ENCODE data around the gene FBP2.

DNA sequence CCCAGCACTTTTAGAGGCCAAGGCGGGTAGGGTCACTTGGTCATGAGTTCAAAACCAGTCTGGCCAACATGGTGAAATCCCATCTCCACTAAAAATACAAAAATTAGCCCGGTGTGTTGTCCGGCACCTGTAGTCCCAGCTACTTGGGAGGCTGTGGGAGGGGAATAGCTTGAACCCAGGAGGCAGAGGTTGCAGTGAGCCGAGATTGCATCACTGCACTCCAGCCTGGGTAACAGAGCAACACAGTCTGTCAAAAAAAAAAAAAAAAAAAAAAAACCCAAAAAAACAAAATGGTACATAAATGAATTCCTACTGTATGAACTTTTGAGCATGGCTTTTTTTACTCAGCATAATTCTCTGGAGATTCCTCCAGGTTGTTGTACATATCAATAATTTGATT lies 76.4 kb downstream of the FBP2 start:
- TF ChIP-seq, protein P1, sequence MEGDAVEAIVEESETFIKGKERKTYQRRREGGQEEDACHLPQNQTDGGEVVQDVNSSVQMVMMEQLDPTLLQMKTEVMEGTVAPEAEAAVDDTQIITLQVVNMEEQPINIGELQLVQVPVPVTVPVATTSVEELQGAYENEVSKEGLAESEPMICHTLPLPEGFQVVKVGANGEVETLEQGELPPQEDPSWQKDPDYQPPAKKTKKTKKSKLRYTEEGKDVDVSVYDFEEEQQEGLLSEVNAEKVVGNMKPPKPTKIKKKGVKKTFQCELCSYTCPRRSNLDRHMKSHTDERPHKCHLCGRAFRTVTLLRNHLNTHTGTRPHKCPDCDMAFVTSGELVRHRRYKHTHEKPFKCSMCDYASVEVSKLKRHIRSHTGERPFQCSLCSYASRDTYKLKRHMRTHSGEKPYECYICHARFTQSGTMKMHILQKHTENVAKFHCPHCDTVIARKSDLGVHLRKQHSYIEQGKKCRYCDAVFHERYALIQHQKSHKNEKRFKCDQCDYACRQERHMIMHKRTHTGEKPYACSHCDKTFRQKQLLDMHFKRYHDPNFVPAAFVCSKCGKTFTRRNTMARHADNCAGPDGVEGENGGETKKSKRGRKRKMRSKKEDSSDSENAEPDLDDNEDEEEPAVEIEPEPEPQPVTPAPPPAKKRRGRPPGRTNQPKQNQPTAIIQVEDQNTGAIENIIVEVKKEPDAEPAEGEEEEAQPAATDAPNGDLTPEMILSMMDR (IDR thresholded peaks at IDR 0.05): no peak
- TF ChIP-seq POLR2A (IDR thresholded peaks at IDR 0.05): no peak

All from esophagus squamous epithelium (tissue), 4 donors.